ENCODE measurements around the gene ACOT7.

- no peak for TF ChIP-seq CTCF (IDR thresholded peaks at IDR 0.05)
- TF ChIP-seq POLR2AphosphoS5 (IDR thresholded peaks at IDR 0.05): no peak
Observed at GRCh38 chr1:6298940-6299465, 94.6 kb downstream of the ACOT7 start.

Measured in breast epithelium (tissue), 3 donors.